DMS53 (cell line): Measurements from ENCODE around the gene RPL37A.
A peak's percentile ranks its signal among the peaks of the same experiment; 100 is the strongest.
"Not testable (repeated sequence)": the region's sequence is repeated elsewhere in the genome, so short reads cannot be mapped to it uniquely, and the experiment has no call there.

Experiments used
- DNase-seq: peaks from one replicate; lab custom pipeline; 2025; lab: John Stamatoyannopoulos, UW

RPL37A gene

DNA sequence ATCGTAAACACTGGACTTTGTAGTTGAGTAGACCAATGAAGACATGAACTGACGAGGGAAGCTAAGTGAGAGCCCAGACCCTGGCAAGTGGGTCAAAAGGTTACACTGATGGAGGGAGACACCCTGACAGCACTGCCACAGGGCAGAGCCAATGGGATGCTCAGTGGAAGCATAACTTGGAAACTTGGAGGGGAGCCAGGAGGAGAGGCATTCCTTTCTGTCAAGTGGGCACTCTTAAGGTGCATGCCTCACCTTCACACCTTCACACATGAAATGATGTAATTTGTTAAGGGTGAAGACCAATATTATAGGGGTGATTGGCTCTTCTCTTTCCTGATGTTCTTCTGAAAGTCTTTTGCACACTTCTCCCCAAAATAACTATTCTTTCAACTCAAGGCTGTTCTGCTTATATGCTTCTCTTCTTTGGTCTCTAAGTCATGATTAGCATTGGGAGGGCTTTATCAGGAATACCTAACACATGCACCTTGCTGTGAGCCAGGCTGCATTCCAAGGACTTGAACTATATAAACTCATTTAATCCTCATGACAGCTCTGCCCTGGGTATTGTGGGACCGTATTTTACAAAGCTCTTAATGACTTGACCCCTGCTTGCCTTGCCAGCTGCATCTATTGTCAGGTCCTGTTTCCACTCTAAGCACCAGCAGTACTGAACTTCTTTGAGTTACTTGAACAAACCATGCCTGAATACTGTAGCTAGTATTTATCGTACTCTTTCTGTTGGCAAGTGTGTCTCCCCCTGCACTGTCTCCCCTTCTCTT lies 19.0 kb downstream of the RPL37A start:
- DNase-seq = no peak

DNA sequence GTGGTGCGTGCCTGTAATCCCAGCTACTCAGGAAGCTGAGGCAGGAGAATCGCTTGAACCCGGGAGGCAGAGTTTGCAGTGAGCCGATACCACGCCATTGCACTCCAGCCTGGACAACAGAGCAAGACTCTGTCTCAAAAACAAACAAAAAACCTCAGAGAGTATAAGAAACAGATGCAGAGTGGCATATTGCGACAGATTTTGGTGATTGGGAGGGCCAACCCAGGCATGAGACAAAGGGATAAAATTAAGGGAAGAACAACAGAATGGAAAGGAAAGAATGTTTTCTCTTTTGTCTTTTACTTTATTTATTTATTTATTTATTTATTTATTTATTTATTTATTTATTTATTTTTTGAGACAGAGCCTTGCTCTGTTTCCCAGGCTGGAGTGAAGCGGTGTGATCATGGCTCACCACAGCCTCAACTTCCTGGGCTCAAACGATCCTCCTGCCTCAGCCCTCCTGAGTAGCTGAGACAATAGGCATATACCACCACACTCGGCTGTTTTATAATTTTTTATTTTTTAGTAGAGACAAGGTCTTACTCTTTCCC lies 20.0 kb downstream of the RPL37A start:
- not testable (repeated sequence) for DNase-seq

GRCh38 chr2:216519154-216519762 lies 20.6 kb downstream of the RPL37A start:
- DNase-seq = peak; percentile 85

DNA sequence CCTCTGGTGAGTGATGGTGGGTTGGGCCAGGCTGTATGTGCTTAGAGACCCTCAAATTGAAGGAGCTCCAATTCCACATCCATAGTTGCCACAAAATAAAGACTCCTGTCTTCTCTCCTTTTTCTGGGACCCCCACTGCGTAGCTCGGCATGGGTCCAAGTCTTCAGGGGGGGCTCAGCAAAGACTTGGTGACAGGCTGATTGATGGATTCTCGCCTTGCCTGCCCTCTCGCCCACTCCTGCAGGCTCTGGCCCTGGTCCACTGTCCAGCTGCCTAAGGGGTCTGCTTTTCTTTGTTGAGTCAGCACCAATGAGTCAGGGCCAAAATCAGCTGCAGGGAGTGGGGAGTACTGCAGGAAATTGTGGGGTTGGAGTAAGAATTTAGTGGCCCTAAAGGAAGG lies 21.5 kb downstream of the RPL37A start:
- no peak for DNase-seq

- no peak for DNase-seq
These were observed 24.4 kb downstream of the RPL37A start for GRCh38 chr2:216522892-216523502.

GRCh38 chr2:216525972-216526371 lies 27.3 kb downstream of the RPL37A start:
- DNase-seq = no peak

DNA sequence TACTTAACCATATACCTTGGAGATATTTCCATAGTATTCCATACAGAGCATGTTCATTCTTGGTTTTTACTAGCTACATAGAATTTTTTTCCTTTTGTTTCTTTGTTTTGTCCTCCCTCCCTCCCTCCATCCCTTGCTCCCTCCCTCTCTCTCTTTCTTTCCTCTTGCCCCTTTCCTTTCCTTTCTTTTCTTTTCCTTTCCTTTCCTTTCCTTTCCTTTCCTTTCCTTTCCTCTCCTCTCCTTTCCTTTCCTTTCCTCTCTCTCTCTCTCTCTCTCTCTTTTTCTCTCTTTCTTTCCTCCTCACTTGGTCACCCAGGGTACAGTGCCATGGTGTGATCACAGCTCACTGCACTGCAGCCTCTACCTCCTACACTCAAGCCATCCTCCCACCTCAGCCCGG lies 28.3 kb downstream of the RPL37A start:
- no peak for DNase-seq

DNA sequence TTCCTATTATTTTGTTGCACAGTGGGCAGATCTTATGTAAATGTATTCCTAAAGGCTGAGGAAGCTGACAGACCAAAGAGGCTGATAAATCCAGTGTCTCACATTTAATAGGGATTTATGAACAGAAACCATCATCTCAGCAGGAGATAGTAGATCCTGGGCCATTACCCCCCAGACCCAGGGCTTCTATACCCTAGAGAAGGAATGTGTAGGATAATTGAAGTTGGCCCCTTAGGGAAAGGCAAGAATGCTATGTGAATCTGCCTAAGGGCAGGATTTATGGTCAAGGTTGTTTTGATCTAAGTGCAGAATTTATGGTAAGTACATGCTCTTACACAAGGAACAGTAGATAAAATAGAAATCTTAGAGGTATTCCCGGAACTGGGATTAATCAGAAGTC lies 29.0 kb downstream of the RPL37A start:
- DNase-seq = no peak

- no peak for DNase-seq
These were observed 33.9 kb downstream of the RPL37A start for GRCh38 chr2:216532562-216532961.

DNA sequence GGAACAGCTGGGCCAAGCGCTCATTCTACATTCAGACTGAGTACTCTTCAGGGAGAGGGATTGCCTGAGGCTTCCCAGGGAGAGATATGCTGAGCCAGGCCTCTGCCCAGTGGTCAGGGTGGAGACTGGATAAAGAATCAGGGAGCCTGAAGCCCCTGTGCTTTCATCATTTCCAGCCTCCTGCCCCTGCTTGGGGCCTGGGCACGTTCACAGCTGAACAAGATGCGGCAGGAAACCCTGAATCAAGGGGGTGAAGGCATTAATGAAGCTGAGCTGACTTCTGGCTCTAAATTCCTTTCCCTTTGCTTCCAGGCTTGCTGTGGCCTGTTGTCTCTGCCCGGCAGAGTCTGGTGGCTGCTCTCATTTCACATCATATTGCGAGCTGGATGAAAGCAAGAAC lies 35.0 kb downstream of the RPL37A start:
- no peak for DNase-seq

DNA sequence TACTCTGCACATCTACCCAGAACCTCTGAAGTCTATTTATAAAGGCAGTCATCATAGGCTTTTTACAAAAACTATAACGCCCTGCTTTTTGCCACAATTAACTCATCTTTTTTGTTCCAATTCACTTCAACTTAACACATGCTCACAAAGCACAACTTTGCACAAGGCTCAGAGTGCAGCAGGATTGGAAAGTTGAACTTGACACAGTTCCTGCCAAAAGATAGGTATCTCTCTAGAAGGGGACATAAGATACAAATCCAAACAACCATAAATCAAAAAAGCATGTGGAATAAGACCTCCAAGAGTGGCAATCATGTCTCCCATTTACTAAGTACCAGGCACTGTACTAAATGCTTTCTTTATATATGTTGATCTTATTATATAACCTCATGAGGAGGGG lies 36.2 kb downstream of the RPL37A start:
- no peak for DNase-seq

- no peak for DNase-seq
These were observed 36.9 kb downstream of the RPL37A start for GRCh38 chr2:216535454-216535995.

GRCh38 chr2:216536734-216537210 lies 38.1 kb downstream of the RPL37A start:
- peak; percentile 38 for DNase-seq

GRCh38 chr2:216537366-216537765 lies 38.7 kb downstream of the RPL37A start:
- DNase-seq = no peak

DNA sequence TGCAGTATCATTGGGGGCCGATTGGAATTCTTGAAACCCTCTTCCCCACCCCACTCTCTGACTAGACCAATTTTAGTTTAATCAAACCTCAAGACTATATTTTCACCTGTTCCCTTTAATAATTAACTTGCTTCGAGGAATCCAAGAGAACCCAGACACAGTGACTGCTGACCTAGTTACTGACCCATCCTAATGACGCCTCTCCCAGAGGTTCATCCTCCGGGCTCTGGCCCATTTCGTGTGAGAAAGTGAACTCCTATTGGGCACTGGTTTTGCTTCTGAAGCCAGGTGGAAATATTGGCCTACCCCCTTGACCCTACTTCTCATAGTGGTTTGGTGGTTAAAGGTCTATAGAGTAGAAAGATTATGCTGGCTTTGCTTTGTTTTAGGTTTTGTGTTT lies 39.9 kb downstream of the RPL37A start:
- peak; percentile 79 for DNase-seq

DNA sequence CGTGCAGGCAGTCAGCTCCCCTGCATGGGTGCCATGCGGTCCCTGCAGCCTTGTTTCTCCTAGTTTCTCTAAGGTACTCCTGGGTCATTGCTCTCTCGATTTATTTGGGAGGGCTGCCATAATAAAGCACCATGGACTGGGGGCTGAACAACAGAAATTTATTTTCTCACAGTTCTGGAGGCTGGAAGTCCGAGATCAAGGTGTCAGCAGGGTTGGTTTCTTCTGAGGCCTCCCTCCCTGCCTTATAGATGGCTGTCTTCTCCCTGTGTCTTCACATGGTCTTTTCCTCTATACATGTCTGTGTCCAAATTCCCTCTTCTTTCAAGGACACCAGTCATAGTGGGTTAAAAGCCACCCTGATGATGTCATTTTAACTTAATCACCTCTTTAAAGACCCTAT lies 40.5 kb downstream of the RPL37A start:
- DNase-seq = peak; percentile 56

- peak; percentile 91 for DNase-seq
These were observed 41.2 kb downstream of the RPL37A start for GRCh38 chr2:216539791-216540241.

- no peak for DNase-seq
These were observed 42.3 kb downstream of the RPL37A start for GRCh38 chr2:216540920-216541319.

- DNase-seq = no peak
These were observed 42.9 kb downstream of the RPL37A start for GRCh38 chr2:216541505-216541904.

GRCh38 chr2:216545359-216545758 lies 46.7 kb downstream of the RPL37A start:
- no peak for DNase-seq

- no peak for DNase-seq
These were observed 47.6 kb downstream of the RPL37A start for GRCh38 chr2:216546241-216546640.

DNA sequence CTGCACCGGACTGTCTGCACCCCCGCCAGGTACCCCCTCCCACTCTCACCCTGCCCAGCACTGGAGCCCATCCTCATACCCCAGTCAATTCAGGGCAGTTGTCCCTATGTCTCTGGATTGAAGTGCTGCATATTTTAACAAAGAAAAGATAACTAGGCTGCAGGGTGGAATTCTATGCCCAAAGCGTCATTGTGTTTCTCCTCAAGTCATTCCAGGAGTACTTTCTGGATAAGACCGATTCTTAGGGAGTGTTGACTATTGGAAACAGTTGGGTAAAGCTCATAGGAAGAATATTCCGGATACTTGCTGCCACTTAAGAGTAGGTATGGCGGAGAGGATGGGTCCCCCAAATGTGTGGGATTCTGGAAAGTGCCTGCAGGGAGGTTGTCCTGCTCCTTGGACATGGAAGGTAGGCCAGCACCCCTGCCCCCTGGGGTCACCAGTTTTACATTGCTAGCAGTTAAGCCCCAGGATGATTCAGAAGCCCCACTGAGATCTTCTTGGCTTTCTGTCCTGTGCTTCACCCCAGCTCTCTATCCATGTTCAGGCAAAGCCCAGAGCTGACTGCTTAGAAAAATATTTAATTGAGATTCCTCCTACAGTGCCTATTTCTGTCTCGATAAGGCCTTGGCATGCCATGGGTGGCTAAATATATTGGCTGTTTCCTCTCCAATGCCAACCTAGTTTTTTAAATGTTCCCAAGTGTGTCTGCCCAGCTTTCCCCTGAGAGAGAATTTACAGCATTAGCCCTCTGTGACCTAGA lies 48.2 kb downstream of the RPL37A start:
- no peak for DNase-seq
